Activated CD8-positive, alpha-beta memory T cell treated with anti-CD3 and anti-CD28 coated beads, Interleukin-2, amount 50 U/mL, for 4 hours (primary cell): ENCODE data around the gene IGLL1.
A peak's percentile ranks its signal among the peaks of the same experiment; 100 is the strongest.

Source experiments
- DNase-seq: peaks from one replicate; pipeline ENCODE4 v3.0.0-alpha.2; 2020

IGLL1 gene

DNA sequence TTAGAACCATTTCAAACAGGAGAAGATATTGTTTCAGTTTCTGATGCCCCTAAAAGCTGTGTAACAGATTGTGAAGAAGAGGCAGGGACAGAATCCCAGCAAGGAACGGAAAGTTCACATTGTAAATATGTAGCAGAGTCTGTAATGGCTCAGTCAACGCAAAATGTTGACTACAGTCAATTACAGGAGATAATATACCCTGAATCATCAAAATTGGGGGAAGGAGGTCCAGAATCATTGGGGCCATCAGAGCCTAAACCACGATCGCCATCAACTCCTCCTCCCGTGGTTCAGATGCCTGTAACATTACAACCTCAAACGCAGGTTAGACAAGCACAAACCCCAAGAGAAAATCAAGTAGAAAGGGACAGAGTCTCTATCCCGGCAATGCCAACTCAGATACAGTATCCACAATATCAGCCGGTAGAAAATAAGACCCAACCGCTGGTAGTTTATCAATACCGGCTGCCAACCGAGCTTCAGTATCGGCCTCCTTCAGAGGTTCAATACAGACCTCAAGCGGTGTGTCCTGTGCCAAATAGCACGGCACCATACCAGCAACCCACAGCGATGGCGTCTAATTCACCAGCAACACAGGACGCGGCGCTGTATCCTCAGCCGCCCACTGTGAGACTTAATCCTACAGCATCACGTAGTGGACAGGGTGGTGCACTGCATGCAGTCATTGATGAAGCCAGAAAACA, 40.8 kb downstream of the IGLL1 start:
- DNase-seq = peak; percentile 70

DNA sequence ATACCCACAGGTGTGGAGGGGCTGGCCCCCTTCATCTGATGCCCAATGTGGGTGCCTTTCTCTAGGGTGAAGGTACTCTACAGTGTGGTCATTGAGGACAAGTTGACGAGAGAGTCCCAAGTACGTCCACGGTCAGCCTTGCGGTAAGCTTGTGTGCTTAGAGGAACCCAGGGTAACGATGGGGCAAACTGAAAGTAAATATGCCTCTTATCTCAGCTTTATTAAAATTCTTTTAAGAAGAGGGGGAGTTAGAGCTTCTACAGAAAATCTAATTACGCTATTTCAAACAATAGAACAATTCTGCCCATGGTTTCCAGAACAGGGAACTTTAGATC, 41.4 kb downstream of the IGLL1 start:
- DNase-seq = peak; percentile 1

DNA sequence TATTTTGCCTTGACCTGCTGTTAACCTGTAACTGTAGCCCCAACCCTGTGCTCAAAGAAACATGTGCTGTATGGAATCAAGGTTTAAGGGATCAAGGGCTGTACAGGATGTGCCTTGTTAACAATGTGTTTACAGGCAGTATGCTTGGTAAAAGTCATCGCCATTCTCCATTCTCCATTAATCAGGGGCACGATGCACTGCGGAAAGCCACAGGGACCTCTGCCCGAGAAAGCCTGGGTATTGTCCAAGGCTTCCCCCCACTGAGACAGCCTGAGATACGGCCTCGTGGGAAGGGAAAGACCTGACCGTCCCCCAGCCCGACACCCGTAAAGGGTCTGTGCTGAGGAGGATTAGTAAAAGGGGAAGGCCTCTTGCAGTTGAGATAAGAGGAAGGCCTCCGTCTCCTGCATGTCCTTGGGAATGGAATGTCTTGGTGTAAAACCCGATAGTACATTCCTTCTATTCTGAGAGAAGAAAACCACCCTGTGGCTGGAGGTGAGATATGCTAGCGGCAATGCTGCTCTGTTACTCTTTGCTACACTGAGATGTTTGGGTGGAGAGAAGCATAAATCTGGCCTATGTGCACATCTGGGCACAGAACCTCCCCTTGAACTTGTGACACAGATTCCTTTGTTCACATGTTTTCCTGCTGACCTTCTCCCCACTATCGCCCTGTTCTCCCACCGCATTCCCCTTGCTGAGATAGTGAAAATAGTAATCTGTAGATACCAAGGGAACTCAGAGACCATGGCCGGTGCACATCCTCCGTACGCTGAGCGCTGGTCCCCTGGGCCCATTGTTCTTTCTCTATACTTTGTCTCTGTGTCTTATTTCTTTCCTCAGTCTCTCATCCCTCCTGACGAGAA, 42.0 kb downstream of the IGLL1 start:
- DNase-seq = peak; percentile 11

DNA sequence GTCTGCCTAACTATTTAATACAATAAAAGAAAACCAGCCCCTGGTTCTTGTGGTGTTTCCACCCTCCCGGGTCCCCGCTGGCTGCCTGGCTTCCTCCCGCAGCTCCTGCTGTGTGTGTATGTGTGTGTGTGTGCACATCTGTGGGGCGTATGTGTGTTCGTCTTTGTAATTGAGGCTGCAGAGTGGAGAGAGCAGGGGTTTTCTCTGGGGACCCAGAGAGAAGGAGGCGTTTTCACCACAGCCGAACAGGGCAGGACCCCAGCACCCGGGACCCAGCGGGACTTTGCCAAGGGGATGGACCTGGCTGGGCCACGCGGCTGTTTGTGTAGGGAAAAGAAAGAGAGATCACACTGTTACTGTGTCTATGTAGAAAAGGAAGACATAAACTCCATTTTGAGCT, 42.7 kb downstream of the IGLL1 start:
- DNase-seq = peak; percentile 3

DNA sequence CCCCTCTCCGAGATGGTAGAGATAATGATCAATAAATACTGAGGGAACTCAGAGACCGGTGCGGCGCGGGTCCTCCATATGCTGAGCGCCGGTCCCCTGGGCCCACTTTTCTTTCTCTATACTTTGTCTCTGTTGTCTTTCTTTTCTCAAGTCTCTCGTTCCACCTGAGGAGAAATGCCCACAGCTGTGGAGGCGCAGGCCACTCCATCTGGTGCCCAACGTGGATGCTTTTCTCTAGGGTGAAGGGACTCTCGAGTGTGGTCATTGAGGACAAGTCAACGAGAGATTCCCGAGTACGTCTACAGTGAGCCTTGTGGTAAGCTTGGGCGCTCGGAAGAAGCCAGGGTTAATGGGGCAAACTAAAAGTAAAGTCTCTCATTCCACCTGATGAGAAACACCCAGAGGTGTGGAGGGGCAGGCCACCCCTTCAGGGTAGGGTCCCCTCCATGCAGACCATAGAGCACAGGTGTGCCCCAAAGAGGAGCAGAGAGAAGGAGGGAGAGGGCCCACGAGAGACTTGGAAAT, 43.2 kb downstream of the IGLL1 start:
- peak; percentile 4 for DNase-seq

DNA sequence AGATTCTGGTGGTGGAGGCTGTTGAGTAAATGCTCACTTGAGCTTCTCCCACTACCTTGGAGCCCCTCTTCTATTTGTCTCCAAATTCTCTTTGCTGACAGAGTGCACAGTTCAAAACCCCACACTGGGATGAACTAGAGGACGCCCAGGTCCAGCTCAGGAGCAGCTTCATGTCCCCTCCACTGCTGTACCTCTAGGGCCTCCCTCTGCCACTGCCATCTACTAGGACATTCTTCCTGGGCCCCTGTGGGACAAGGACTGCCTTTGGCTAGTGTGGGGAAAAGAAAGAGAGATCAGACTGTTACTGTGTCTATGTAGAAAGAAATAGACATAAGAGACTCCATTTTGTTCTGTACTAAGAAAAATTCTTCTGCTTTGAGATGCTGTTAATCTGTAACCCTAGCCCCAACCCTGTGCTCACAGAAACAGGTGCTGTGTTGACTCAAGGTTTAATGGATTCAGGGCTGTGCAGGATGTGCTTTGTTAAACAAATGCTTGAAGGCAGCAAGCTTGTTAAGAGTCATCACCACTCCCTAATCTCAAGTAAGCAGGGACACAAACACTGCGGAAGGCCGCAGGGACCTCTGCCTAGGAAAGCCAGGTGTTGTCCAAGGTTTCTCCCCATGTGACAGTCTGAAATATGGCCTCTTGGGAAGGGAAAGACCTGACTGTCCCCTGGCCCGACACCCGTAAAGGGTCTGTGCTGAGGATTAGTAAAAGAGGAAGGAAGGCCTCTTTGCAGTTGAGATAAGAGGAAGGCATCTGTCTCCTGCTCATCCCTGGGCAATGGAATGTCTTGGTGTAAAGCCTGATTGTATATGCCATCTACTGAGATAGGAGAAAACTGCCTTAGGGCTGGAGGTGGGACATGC, 44.1 kb downstream of the IGLL1 start:
- DNase-seq = peak; percentile 1

DNA sequence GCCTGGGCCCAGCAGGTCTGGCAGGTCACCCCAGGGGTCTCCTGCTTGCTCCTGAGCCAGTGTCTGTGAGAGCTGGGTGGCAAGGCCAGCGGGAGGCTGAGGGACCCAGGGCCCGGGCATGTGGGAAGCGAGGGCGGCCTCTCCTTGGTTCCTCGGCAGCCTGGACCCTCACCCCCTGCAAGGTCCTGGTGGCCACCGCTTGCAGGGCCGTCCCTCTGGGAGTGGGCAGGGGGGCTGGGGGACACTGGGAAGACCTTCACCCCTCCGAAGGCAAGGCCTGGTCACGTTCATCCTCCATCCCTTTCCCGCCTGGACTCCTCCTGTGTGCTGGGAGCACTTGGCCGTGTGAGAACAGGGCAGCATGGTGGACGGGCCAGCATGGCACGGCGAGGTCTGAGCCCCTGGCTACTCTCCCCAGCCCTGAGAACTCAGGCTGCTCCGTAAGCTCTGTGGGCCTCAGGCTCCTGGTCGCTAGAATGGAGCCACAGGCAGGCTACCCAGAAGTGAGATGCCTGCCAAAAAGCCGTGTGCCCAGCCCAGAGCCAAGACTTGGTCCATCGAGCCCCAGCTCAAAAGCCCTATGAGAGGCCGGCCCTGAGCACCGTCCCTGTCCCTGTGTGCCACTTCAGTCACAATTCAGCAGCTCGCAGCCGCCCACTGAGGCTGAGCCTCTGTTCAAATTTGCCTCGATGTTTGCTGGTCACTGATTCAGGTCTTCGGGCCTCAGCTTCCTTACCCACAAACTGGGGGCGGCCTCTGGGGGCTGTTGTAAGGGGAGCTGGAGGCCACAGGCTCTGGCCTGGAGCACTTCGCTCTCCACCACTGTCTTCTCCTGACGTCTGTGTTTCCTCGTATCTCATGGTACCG, 45.0 kb downstream of the IGLL1 start:
- peak; percentile 9 for DNase-seq

DNA sequence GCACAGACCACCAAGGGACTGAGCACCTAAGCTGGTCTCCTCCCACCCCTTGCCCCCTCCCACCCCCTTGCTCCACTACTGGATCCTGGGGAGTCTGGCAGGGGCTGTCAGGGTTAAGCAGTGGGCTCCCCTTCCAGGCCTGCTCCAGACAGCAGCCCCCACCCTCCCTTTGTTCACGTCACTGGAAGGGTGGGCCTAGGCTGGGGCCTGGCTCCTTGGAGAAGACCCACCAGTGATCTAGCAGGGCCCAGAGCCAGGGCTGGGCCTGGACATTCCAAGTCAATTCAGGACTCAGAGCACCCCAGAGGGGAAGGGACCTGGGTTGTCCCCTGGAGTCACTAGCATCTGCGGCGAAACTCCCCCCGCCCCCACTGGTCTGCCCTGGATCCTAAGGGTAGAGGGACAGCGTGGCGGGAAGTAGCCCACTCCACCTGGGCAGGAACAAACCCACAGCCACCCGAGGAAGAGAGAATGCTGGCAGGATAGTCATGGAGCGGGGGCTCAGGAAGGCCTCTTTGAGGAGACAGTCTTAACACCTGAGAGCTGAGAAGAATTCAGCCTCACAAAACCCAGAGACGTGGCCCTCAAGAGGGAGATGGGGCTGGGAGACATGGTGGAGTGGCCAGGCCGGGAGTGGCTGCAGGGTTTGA, 45.8 kb downstream of the IGLL1 start:
- peak; percentile 9 for DNase-seq

DNA sequence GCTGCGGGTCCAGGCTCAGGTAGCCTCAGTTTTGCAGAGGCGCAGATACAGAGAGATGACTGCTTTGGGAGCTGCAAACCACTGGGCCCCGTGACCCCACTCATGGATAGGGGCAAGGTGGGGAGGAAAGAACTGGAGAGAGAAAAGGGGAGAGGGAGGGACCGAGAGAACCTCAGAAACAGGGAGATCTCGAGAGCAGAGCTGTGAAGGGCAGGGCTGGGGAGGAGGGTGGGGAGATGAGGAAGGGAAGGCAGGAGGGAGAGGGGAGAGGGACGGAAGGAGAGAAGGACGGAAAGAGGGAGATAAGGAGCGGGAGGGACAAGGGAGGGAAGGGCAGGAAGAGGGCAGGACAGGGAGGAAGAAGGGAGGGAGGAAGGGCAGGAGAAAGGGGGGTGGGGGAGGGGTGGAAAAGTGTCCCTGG, 46.3 kb downstream of the IGLL1 start:
- no peak for DNase-seq

DNA sequence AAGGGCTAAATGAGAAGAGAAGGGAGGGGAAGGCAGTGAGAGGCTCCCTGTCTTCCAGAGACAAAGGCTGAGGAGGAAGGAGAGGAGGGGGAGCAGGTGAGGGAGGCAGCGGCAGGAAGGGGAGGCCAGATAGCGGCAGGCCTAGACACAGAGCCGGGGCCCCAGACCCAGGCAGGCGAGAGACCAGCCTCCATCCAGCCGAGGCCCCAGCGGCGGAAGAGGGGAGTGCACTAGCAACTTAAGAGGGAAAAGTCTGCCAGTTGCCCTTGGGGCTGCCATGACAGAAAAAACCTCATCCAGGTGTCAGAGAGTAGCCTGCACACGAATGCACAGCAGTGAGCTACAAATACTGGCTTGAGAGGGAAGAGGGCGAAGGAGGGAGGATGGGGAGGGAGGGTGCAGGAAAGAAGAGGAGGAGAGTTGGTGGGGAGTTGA, 46.7 kb downstream of the IGLL1 start:
- peak; percentile 21 for DNase-seq

DNA sequence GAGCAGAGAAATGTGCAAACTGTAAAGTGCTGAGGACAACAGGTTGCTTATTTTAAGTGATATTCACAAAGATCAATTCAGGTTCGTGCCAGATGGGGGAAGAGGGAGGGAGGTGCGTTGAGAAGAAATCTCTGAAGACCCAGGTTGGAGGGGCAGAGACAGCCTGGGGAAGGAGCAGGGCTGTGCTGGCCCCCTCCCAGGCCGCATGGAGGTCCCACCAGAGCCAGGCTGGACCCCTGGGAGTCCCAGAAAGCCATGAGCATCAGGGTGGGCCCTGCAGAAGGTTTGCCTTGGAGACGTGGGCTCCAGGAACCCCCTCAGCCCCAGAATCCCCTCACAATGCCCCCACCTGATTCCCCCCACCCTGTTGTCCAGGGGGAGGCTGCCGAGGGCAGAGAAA, 47.4 kb downstream of the IGLL1 start:
- peak; percentile 5 for DNase-seq

DNA sequence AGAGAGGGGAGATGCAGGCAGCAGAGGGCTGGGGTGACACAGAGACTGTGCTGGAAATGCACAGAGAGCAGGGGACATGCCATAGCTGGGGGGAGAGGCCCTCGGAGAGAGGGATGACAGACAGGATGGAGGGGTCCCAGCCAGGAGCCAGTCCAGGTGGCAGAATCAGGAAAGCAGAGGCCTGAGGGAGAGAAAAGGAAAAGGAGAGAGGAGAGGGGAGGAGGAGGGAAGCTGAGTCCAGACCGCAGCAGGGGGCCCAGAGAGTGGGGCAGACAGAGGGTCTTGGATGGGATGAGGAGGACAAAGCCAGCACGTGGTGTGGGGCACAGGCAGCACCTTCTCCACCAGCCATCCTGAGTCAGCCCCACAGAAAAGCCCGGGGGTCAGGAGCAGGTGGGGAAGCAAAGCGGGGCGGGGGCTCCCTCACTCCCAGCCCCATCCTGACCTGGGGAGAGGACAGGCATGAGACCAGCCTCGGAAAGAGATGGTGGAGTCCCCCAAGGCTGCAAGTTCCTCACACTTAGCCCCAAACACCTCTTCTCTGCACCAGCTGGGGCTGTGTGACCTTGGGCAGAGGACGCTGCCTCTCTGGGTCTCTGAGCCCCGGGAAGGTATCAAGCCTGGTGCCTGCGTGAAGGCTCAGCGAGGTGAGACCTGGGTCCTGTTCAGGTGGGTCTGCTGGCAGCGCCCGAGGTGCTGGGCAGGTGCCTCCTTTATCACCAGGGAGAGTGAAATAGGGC, 48.0 kb downstream of the IGLL1 start:
- DNase-seq = peak; percentile 4

DNA sequence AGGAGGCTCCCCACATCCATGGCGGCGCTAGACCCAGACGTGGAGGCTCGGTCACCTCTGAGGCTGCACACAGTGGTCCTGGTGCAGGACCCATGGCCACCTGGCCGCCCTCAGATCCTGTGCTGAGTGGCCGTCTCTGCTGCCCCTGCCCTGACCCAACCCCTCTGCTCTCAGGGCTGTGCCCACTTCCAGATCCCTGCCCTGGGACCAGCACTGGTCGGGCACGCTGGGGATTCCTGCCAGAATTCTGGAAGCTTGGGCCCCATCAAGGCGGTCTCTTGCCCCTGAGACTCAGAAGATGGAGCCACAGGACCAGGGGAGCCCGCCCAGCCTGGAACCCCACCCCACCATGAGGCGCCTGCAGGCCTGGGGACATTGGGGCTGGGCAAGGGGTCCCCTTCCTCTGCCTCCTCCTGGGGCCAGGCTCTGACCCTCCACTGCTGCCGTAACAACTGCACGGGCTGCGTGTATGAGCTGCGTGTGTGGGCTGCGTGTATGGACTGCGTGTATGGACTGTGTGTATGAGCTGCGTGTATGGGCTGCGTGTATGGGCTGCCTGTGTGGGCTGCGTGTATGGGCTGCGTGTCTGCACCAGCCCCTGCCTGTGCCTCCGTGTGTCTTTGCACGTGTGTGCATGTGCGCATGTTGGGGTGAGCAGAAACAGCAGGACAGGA, 48.7 kb downstream of the IGLL1 start:
- peak; percentile 12 for DNase-seq

DNA sequence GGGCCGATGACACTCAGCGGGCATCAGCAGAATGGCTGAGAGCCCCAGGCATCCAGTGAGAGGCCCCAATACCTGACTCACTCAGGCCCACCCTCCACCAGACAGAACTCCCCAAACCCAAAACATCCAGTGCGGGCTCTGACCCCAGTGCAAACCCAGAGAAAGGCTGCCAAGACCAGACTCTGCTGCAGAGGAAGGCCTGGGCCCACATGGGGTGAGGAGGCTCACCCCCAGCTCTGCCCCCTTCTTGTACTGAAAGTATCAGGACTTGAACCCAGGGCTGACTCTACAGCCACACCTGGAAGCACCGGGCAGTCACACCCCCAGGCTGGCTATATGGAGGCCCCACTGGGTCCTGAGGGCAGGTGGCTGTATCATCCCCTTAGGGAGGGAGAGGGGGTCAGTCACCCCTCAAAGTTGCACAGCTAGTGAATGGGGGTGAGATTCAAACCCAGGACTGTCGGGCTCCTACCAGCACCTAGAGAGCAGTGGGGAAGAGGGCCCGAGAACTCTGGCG, 49.3 kb downstream of the IGLL1 start:
- peak; percentile 3 for DNase-seq

DNA sequence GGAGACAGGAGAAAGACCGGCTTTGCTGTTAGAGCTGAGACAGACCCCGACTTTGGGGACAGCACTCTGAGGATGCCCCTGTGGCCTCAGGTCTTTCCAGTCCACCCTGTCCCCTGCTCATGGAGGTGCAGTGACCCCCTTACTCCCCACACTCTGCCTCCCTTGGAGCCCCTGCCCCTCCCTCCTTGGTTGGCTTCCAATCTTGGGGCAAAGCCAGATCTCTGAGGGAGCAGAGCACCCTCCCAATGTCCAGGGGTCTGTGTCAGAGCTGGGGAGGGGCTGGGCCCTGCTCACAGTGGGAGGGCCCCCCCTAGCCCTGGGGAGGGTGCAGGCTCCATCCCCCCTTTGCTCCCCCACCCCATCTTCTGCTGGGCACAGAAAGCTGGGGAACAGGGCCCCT, 50.0 kb downstream of the IGLL1 start:
- DNase-seq = peak; percentile 8

DNA sequence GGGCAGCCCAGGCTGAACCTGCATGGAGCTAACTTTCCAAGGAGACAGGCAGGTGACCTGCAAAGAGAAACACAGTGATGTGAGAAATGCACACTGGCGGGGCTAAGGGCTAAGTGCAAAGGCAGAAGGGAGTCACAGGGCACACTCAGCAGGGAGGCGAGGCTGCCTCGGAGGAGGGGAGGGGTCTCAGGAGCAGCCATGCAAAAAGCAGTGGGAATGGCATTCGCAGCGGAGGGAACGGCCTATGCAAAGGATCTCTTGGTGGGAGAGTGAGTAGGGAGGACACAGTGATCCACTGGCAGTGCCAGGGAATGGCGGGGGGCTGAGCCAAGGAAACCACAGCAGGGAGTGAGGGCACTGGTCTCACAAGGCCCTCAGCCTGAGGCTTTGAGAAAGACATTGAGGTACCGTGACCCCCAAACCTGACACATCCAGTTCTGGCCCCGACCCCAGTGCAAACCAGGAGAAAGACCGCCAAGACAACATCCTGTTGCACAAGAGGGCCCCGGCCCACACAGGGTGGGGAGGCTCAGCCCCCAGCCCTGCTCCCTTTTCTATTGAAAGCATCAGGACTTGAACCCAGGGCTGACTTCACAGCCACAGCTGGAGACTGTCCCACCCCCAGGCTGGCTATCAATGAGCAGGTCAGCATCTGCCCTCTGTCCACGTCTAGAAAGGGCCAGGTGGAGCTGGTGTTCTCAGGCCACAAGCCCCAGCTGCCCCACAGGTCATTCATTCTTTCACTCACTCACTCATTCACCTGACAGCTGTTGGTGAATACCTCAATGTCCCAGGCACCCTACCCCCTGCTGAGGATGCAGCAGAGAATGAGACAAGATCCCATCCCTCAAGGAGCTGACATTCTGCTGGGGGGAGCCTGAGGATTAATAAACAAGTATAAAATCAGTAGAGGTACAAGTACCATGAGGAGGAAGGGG, 50.7 kb downstream of the IGLL1 start:
- DNase-seq = peak; percentile 5

DNA sequence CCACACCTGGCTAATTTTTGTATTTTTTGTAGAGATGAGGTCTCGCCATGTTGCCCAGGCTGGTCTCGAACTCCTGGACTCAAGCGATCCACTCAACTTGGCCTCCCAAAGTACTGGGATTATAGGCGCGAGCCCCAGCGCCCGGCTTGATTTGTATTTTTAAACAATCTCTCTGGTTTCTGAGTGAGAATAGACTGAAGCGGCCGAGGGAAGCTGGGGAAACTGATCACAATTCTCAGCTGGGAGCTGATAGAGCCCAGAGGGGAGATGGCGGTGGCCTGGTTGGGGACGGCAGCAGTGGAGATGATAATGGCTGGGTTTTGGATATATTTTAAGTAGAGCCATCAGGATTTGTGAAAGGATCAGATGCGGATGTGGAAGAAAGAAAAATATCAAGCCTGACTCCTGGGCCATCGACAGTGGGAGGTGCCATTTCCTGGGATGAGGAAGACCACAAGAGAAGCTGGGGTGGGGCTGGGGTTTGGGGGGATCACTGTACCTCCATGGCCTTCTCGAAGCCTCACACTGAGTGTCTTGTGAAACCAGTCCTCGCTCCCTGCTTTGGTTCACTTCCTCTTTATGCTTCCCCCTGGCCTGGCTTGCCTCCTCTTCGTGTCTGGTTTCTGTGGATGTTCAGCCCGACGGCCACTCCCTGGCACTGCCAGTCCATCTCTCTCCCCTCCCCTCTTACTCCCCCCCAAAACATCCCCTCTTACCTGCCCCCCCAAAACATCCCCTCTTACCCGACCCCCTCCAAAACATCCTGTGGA, 51.9 kb downstream of the IGLL1 start:
- DNase-seq = peak; percentile 1
